ENCODE data around the gene FBXW4.

- no peak for TF ChIP-seq EZH2 (IDR thresholded peaks at IDR 0.05; ENCODE audit: low read depth)
- TF ChIP-seq, protein P1, sequence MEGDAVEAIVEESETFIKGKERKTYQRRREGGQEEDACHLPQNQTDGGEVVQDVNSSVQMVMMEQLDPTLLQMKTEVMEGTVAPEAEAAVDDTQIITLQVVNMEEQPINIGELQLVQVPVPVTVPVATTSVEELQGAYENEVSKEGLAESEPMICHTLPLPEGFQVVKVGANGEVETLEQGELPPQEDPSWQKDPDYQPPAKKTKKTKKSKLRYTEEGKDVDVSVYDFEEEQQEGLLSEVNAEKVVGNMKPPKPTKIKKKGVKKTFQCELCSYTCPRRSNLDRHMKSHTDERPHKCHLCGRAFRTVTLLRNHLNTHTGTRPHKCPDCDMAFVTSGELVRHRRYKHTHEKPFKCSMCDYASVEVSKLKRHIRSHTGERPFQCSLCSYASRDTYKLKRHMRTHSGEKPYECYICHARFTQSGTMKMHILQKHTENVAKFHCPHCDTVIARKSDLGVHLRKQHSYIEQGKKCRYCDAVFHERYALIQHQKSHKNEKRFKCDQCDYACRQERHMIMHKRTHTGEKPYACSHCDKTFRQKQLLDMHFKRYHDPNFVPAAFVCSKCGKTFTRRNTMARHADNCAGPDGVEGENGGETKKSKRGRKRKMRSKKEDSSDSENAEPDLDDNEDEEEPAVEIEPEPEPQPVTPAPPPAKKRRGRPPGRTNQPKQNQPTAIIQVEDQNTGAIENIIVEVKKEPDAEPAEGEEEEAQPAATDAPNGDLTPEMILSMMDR (conservative IDR thresholded peaks at IDR 0.05), result no peak
Observed at GRCh38 chr10:101693651-101693977, 1.4 kb downstream of the FBXW4 start.
